GM12801 (cell line): ENCODE measurements around the gene HAP1.

ENCODE experiments used
- TF ChIP-seq, protein P1 (sequence below): IDR thresholded peaks from one replicate; pipeline ENCODE4 v1.5.1; 2011; ENCODE audit warnings: control low read depth; ENCODE audit not compliant: insufficient read length; ENCODE audit errors: extremely low read depth

HAP1 gene

GRCh38 chr17:41775394-41776226 lies 41.2 kb upstream of the HAP1 start:
- TF ChIP-seq, protein P1, sequence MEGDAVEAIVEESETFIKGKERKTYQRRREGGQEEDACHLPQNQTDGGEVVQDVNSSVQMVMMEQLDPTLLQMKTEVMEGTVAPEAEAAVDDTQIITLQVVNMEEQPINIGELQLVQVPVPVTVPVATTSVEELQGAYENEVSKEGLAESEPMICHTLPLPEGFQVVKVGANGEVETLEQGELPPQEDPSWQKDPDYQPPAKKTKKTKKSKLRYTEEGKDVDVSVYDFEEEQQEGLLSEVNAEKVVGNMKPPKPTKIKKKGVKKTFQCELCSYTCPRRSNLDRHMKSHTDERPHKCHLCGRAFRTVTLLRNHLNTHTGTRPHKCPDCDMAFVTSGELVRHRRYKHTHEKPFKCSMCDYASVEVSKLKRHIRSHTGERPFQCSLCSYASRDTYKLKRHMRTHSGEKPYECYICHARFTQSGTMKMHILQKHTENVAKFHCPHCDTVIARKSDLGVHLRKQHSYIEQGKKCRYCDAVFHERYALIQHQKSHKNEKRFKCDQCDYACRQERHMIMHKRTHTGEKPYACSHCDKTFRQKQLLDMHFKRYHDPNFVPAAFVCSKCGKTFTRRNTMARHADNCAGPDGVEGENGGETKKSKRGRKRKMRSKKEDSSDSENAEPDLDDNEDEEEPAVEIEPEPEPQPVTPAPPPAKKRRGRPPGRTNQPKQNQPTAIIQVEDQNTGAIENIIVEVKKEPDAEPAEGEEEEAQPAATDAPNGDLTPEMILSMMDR = no peak

- TF ChIP-seq, protein P1 = no peak
These were observed 39.3 kb upstream of the HAP1 start for GRCh38 chr17:41773731-41774193.

DNA sequence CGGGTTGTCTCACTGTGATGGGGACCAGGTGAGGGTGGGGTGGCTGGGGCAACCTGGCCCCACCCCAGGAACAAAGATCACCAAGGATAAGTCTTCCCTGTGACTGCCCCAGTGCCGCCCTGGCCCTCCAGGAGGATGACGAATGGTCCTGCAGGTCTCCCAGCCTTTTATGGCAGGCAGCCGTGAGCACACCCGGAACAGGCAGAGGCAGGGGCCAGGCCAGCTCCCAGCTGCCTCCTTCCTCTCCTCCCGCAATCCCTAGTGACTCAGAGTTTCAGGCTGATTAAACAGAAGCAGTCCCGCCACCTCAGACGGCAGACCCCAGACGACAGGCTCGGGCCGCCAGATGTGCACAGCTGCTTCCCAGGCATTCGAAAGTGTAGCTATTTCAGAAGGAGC lies 38.7 kb upstream of the HAP1 start:
- TF ChIP-seq, protein P1 = no peak

DNA sequence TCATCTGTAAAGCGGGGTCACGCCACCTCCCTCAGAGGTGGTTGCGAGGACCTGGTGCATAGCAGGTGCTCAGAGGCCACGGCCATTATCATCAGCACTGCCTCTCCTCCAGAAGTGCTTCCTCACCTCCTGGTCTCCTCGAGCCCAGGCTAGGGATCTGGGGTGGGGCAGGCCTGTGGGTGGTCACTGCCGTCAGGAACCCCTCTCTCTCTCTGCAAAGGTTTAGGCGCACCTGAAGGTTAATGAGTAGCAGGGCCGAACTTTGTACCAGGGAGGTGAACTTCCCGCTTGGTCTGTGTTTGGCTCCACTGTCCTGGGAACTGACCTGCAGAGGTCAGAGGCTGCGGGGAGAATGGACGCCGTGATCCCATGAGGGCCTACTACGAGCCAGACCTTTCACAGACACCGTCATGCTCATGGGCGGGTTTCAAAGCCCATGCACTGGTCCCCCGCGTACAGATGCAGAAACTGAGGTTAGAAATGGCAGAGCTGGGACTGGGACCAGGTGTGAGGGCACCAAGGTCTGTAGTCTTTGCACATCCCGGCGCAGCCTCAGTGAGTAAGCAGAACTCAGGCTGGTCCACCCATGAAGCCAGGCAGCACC lies 38.2 kb upstream of the HAP1 start:
- TF ChIP-seq, protein P1 = no peak

DNA sequence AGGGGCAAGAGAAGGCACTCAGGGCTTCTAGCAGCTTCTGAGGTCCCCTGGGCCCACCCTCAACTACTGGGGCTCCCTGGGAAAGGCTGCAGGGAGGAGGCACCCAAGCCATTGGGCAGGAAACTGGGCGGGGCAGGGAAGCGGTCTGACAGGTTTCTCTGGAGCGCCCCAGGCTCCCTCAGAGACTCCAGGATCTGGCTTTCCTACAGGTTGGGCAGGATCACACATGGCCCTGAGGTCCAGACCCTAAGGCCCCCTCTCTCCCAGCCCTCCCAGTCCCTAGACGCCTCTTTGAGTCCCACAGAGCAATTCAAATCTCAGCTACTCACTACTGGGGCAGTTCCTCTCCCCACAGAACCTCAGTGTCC lies 37.8 kb upstream of the HAP1 start:
- TF ChIP-seq, protein P1 = no peak

DNA sequence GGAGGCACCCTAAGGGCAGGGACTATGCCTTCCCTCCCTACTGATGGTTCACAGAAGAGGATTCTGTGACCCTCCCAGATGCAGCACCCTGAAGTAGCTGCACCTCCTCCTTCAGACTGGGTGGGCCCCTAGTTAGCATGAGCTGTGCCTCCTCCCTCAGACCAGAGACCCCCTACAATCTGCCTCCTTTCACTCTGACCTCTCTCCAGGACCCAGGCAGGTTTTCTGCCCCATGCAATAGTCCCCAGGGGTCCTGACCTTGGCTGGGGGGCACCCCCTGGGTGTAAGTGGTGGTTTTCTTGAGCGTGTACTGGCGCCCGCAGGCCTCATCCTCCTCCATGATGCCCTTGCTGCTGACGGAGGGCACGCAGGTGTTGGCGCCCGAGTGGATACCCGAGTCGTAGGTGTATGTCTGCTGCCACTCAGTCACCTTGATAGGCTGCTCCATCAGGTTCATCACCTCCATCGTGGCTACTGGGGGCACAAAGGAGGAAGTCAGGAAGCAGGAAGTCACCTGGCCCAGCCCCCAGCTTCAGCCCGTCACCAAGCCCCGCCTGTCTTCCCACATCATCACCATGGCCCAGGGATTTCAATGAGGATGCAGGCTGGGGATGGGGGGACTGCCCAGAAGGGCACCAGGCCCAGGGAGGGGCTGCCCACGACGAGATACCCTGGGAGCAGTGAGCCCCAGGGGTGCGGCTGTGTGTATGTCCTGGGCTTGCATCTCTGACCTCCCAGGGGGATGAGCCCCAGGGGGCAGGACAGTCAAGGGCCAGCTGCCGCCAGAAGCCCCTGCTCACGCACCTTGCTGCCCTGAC lies 37.2 kb upstream of the HAP1 start:
- TF ChIP-seq, protein P1 = no peak

- TF ChIP-seq, protein P1 = no peak
These were observed 35.5 kb upstream of the HAP1 start for GRCh38 chr17:41769985-41770384.
